ENCODE data around the gene DNAL1.

DNAL1 gene

DNA sequence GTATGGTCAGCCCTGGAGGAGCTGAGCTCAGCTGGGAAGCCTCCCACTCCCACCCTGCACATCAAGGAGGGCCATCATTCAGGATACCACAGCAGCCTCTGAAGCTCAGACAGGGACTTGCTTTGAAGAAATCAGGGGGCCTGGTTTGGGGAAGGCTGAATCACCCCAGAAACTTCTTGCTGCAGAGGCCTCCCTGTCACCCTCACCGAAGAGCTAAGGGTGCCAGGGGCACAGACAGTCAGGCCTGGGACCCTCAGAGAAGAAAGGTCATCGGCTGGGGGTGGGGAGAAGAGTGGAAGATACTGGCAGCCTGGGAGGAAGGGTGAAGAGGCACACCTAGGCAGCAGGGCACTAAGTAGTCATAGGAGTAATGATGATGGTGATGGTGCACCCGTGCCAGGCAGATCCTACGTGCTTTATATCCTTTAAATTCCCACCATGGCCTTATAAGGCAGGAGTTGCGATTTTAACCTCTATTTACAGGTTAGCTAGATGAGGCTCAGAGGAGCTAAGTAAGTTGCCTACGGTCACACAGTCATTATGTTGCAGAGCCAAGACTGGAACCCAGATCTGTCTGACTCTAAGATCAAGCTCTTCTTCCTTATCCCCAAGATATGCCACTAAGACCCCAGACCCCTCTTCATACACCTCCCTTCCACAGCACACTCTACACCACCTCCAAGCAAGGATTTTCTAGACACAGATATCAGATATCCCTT, 97.9 kb downstream of the DNAL1 start:
- Histone ChIP-seq H3K4me1 (ENCODE audit: insufficient read depth, low read length, poor library complexity, severe bottlenecking) (peaks cover 69% of the 10 kb centered on the region), H3K27me3 (ENCODE audit: insufficient read depth, low read length, poor library complexity, severe bottlenecking) (no peaks in the 10 kb centered on the region), H3K4me3 (ENCODE audit: low read length, poor library complexity, severe bottlenecking) (peak overlapping the region; percentile 75), H3K9me2 (replicated peaks; ENCODE audit: low read depth, low read length) (no peaks in the 10 kb centered on the region), H3K9me3 (ENCODE audit: insufficient read depth, low read depth, low read length) (no peaks in the 10 kb centered on the region), H3K36me3 (ENCODE audit: insufficient read depth, low read length) (peaks cover 33% of the 10 kb centered on the region; the same call in 1 of the 2 replicates), H4K20me1 (ENCODE audit: insufficient read depth, low read length, poor library complexity, severe bottlenecking) (peaks cover 68% of the 10 kb centered on the region), H3K4me2 (ENCODE audit: low read depth, low read length, poor library complexity, severe bottlenecking) (peak overlapping the region; percentile 98), H3K79me2 (ENCODE audit: insufficient read depth, low read length) (peaks cover 92% of the 10 kb centered on the region), H3K9ac (ENCODE audit: low read depth, low read length, poor library complexity, severe bottlenecking) (peak overlapping the region; percentile 83), H2AFZ (ENCODE audit: low read length) (no peak overlapping the region), H3F3A (ENCODE audit: low read depth) (peaks cover 26% of the 10 kb centered on the region)
- TF ChIP-seq, protein P1, sequence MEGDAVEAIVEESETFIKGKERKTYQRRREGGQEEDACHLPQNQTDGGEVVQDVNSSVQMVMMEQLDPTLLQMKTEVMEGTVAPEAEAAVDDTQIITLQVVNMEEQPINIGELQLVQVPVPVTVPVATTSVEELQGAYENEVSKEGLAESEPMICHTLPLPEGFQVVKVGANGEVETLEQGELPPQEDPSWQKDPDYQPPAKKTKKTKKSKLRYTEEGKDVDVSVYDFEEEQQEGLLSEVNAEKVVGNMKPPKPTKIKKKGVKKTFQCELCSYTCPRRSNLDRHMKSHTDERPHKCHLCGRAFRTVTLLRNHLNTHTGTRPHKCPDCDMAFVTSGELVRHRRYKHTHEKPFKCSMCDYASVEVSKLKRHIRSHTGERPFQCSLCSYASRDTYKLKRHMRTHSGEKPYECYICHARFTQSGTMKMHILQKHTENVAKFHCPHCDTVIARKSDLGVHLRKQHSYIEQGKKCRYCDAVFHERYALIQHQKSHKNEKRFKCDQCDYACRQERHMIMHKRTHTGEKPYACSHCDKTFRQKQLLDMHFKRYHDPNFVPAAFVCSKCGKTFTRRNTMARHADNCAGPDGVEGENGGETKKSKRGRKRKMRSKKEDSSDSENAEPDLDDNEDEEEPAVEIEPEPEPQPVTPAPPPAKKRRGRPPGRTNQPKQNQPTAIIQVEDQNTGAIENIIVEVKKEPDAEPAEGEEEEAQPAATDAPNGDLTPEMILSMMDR (conservative IDR thresholded peaks at IDR 0.05; ENCODE audit: low read length), result no peak
- TF ChIP-seq EZH2phosphoT487 (IDR thresholded peaks at IDR 0.05; ENCODE audit: borderline replicate concordance), result no peak

DNA sequence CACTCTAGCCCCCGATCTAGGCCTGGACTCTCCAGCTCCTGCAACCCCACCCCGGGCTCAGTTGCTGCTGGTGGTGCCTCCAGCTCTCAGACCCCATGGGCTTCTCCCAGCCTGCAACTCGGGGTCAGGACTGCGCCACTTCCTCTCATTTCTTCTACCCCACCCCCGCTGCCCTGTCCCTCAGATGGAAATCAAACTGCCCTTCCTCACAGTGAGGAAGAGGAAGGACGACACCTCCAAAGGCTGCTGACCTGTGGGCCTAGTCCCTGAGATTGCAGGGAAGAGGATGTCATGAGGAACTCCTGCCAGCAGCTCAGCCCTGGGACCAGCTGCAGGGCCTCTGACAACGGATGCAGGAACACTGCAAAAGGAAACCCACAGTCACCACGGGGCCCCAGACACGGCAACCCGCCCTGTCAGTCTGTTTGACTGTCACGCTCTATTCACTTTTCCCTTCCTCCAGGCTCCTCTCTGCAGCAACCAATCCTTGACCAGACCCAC, 98.7 kb downstream of the DNAL1 start:
- Histone ChIP-seq H4K20me1 (ENCODE audit: insufficient read depth, low read length, poor library complexity, severe bottlenecking) (peaks cover 72% of the 10 kb centered on the region), H2AFZ (ENCODE audit: low read length) (no peak overlapping the region), H3F3A (ENCODE audit: low read depth) (peaks cover 26% of the 10 kb centered on the region), H3K36me3 (ENCODE audit: insufficient read depth, low read length) (peaks cover 25% of the 10 kb centered on the region; the same call in 1 of the 2 replicates), H3K9me3 (ENCODE audit: insufficient read depth, low read depth, low read length) (no peaks in the 10 kb centered on the region), H3K79me2 (ENCODE audit: insufficient read depth, low read length) (peaks cover 92% of the 10 kb centered on the region), H3K4me2 (ENCODE audit: low read depth, low read length, poor library complexity, severe bottlenecking) (peak overlapping the region; percentile 98), H3K27me3 (ENCODE audit: insufficient read depth, low read length, poor library complexity, severe bottlenecking) (no peaks in the 10 kb centered on the region), H3K4me3 (ENCODE audit: low read length, poor library complexity, severe bottlenecking) (peak overlapping the region; percentile 75), H3K9me2 (replicated peaks; ENCODE audit: low read depth, low read length) (no peaks in the 10 kb centered on the region), H3K4me1 (ENCODE audit: insufficient read depth, low read length, poor library complexity, severe bottlenecking) (peaks cover 76% of the 10 kb centered on the region), H3K9ac (ENCODE audit: low read depth, low read length, poor library complexity, severe bottlenecking) (peak overlapping the region; percentile 83)
- TF ChIP-seq EZH2phosphoT487 (IDR thresholded peaks at IDR 0.05; ENCODE audit: borderline replicate concordance), result no peak
- TF ChIP-seq, protein P1 (conservative IDR thresholded peaks at IDR 0.05; ENCODE audit: low read length), result no peak

DNA sequence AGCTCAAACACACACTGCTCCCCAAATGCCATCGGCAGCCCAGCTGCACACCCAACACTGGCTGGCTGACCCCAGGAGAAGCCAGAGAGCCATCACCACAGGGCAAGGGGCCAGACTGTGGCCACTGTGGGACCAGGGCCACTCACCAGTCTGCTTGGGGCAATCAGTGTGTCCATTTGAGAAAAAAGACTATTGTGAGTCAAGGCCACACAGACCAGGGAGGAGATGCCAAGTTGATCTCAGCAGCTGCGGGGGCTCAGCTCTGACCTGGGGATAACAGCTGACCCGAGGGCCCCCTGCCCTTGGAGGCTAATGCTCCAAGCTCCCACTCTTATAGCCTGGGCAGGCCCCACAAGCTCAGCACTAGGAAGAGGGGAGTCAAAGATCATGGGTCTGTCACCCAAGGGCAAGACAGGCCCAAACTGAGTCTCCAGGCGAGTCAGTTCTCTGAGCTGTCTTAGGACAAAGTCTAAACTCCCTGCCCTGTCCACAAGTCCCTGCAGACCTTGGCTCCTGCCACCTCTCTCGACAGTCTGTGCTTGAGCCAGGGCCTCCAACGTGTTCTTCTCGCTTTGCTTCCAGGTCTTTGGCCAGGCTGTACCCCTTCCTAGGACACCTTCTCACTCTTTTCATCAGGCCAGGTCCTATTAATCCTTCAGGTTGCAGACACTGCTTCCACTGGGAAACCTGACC, 99.5 kb downstream of the DNAL1 start:
- peak overlapping the region; percentile 98 for H3K4me2 ChIP-seq (ENCODE audit: low read depth, low read length, poor library complexity, severe bottlenecking)
- peak overlapping the region; percentile 75 for H3K4me3 ChIP-seq (ENCODE audit: low read length, poor library complexity, severe bottlenecking)
- H4K20me1 ChIP-seq (ENCODE audit: insufficient read depth, low read length, poor library complexity, severe bottlenecking), result peaks cover 71% of the 10 kb centered on the region
- no peaks in the 10 kb centered on the region for H3K27me3 ChIP-seq (ENCODE audit: insufficient read depth, low read length, poor library complexity, severe bottlenecking)
- H2AFZ ChIP-seq (ENCODE audit: low read length), result no peak overlapping the region
- no peaks in the 10 kb centered on the region for H3K9me3 ChIP-seq (ENCODE audit: insufficient read depth, low read depth, low read length)
- peak overlapping the region; percentile 83 for H3K9ac ChIP-seq (ENCODE audit: low read depth, low read length, poor library complexity, severe bottlenecking)
- peaks cover 92% of the 10 kb centered on the region for H3K79me2 ChIP-seq (ENCODE audit: insufficient read depth, low read length)
- peaks cover 82% of the 10 kb centered on the region for H3K4me1 ChIP-seq (ENCODE audit: insufficient read depth, low read length, poor library complexity, severe bottlenecking)
- peaks cover 26% of the 10 kb centered on the region for H3F3A ChIP-seq (ENCODE audit: low read depth)
- TF ChIP-seq, protein P1 (conservative IDR thresholded peaks at IDR 0.05; ENCODE audit: low read length), result no peak
- TF ChIP-seq EZH2phosphoT487 (IDR thresholded peaks at IDR 0.05; ENCODE audit: borderline replicate concordance), result no peak
- H3K36me3 ChIP-seq (ENCODE audit: insufficient read depth, low read length), result peaks cover 17% of the 10 kb centered on the region; the same call in 1 of the 2 replicates
- no peaks in the 10 kb centered on the region for H3K9me2 ChIP-seq (replicated peaks; ENCODE audit: low read depth, low read length)
